ENCODE results near the gene CATSPERD.
A peak's percentile ranks its signal among the peaks of the same experiment; 100 is the strongest.
"Not testable (repeated sequence)": the region's sequence is repeated elsewhere in the genome, so short reads cannot be mapped to it uniquely, and the experiment has no call there.

The CATSPERD gene

GRCh38 chr19:5697022-5697889 lies 23.2 kb upstream of the CATSPERD start:
- DNase-seq (ENCODE audit: low read depth): no peak

- no peak for DNase-seq (ENCODE audit: low read depth)
These were observed 22.4 kb upstream of the CATSPERD start for GRCh38 chr19:5697890-5698634.

- no peak for DNase-seq (ENCODE audit: low read depth)
These were observed 21.6 kb upstream of the CATSPERD start for GRCh38 chr19:5698635-5699422.

GRCh38 chr19:5700455-5701092 lies 19.9 kb upstream of the CATSPERD start:
- DNase-seq (ENCODE audit: low read depth): no peak

GRCh38 chr19:5702053-5702410 lies 18.4 kb upstream of the CATSPERD start:
- not testable (repeated sequence) for DNase-seq (ENCODE audit: low read depth)

GRCh38 chr19:5703819-5704818 lies 16.3 kb upstream of the CATSPERD start:
- no peak for DNase-seq (ENCODE audit: low read depth)

- DNase-seq (ENCODE audit: low read depth): no peak
These were observed 14.9 kb upstream of the CATSPERD start for GRCh38 chr19:5705552-5705951.

GRCh38 chr19:5706876-5707573 lies 13.4 kb upstream of the CATSPERD start:
- DNase-seq (ENCODE audit: low read depth): no peak

GRCh38 chr19:5707576-5708575 lies 12.6 kb upstream of the CATSPERD start:
- DNase-seq (ENCODE audit: low read depth): no peak

- DNase-seq (ENCODE audit: low read depth): no peak
These were observed 9.4 kb upstream of the CATSPERD start for GRCh38 chr19:5711025-5711424.

GRCh38 chr19:5711713-5712161 lies 8.7 kb upstream of the CATSPERD start:
- DNase-seq (ENCODE audit: low read depth): no peak

- DNase-seq (ENCODE audit: low read depth): no peak
These were observed 7.2 kb upstream of the CATSPERD start for GRCh38 chr19:5713228-5713627.

GRCh38 chr19:5714816-5715215 lies 5.6 kb upstream of the CATSPERD start:
- DNase-seq (ENCODE audit: low read depth): no peak

- DNase-seq (ENCODE audit: low read depth): no peak
These were observed 3.1 kb upstream of the CATSPERD start for GRCh38 chr19:5717215-5717935.

GRCh38 chr19:5718037-5718578 lies 2.3 kb upstream of the CATSPERD start:
- peak; percentile 44 for DNase-seq (ENCODE audit: low read depth)

- peak; percentile 62 for DNase-seq (ENCODE audit: low read depth)
These were observed 1.7 kb upstream of the CATSPERD start for GRCh38 chr19:5718579-5719273.

GRCh38 chr19:5719274-5719960 lies 1.0 kb upstream of the CATSPERD start:
- no peak for DNase-seq (ENCODE audit: low read depth)
